NCI-H2029 (cell line): Measurements from ENCODE around the gene ATP5PB.

Source experiments
- DNase-seq: peaks from one replicate; lab custom pipeline; 2025; lab: John Stamatoyannopoulos, UW

The ATP5PB gene

DNA sequence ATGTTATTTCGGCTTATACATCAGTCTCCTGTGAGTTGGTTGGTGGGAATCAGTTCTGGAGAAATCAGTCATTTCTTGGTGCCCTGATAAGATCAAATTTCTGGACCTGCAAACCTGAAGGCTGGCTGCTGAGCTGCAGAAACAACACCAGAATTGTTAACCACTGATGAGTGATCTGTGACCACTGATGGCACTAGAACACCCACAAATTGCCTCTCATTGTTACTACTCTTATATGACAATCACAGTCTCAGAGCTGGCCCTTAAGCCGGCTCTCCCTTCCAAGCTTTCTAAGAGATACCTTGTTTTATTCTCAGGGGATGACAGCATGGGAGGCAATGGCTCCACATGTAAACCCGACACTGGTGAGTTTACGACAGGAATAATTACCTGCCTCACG, 26.4 kb downstream of the ATP5PB start:
- DNase-seq: no peak

GRCh38 chr1:111476214-111476613, 26.9 kb downstream of the ATP5PB start:
- no peak for DNase-seq

GRCh38 chr1:111476761-111477309, 27.6 kb downstream of the ATP5PB start:
- no peak for DNase-seq

GRCh38 chr1:111480674-111481073, 31.4 kb downstream of the ATP5PB start:
- no peak for DNase-seq

- DNase-seq: peak; percentile 15
These were observed 32.3 kb downstream of the ATP5PB start for GRCh38 chr1:111481387-111482221.

DNA sequence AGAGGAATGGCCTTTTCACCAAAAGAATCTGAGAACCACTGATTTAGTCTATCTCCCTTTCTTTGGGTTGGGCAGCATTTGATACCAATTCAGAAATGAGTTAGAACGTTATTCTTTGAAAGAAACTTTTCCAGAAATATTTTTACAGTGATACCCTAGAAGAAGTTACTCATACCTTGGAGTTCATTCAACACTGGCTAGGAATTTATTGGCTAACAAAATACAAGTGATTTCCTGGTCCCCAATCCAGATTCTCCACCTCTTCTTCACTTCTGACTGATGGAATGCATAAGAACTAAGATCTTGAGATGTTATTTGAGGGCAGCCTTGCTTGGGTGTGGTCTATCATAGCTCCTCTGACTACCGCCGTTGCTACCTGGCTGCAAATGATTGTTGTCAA, 33.9 kb downstream of the ATP5PB start:
- DNase-seq: no peak

DNA sequence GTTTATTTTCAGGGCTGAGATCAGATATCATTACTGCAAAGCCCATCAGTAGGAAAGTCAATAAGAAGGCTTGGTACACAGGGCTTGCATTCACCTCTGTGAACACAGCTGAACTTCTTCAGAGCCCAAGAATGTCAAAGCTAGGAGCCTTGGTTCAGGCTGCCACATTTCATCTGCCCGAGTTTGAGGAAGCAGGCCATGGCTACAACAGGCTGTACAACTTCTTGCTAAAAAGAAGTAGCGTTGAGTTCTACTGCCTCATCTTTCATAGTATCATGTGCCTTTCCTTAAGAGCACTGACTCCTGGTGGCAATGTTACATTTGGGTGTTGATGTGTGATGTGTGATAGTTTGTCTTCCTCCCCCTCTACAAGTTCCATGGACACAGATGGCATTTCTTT, 34.6 kb downstream of the ATP5PB start:
- no peak for DNase-seq

DNA sequence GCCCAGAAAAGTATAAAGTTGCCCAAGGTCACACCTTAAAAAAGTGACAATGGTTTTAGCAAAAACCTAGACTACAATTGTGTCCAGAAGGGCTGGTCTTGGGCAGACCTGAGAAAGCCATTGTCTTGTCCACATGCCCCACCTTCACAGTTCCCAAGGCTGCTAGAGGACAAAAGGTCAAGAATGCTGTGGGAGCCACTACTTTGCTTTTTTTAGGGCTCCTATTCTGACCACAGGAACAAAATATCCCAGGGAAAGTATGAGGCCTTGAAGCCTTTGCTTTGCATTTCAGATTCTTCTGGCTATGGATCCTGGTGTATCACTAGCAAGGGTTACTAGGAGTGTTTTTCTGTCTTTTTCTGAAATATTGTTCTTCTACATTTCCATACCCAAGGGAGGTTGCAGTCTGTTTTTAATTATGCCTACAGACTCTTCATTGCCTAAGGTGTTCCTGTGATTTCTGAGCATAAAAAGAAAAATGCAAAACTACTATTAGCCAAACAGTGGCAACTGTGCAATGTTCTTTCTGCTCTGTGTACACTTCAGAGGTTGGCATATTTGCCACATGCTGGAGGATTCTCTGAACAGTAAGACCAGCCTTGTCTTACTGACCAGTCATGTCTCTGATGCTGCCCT, 35.2 kb downstream of the ATP5PB start:
- DNase-seq: no peak

GRCh38 chr1:111486431-111486830, 37.2 kb downstream of the ATP5PB start:
- no peak for DNase-seq

GRCh38 chr1:111487133-111487532, 37.9 kb downstream of the ATP5PB start:
- no peak for DNase-seq

GRCh38 chr1:111488669-111489068, 39.4 kb downstream of the ATP5PB start:
- no peak for DNase-seq

- no peak for DNase-seq
These were observed 40.3 kb downstream of the ATP5PB start for GRCh38 chr1:111489604-111490003.

DNA sequence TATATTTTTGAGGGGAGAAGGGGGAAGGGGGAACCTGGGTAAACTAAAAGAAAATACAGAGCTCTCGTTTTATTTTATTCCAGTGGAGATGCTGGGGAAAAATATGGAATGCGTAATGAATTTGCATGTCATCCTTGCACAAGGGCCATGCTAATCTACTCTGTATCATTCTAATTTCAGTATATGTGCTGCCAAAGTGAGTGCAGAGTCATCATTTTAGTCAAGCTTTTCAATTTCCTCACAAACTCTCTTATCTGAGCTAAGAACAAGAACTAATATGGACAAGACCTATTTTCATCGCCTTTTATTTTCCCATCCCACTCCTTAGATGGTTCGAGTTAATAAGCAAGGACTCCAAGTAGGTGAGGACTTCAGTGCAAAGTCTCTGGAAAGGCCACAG, 41.0 kb downstream of the ATP5PB start:
- no peak for DNase-seq

- DNase-seq: no peak
These were observed 41.8 kb downstream of the ATP5PB start for GRCh38 chr1:111491070-111491469.

- DNase-seq: no peak
These were observed 47.1 kb downstream of the ATP5PB start for GRCh38 chr1:111496398-111496797.

DNA sequence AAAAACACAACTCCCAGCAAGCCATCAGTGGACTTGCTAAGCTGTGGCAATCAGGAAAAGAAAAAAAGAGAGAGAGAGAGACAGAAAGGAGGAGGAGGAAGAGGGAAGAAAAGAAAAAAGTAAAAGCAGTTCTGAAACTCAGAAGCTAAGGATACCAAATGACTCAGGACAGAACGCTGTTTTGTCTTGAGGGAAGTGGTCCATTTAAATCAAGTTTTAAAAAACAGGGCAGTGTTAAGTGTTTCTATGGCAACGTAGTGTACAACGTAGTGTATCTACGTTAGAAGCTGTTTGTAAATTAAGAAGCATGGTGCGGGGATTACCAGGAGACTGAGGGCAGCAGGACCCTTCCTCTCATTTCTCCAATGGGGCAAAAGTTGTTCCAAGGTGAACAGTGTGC, 48.3 kb downstream of the ATP5PB start:
- no peak for DNase-seq

DNA sequence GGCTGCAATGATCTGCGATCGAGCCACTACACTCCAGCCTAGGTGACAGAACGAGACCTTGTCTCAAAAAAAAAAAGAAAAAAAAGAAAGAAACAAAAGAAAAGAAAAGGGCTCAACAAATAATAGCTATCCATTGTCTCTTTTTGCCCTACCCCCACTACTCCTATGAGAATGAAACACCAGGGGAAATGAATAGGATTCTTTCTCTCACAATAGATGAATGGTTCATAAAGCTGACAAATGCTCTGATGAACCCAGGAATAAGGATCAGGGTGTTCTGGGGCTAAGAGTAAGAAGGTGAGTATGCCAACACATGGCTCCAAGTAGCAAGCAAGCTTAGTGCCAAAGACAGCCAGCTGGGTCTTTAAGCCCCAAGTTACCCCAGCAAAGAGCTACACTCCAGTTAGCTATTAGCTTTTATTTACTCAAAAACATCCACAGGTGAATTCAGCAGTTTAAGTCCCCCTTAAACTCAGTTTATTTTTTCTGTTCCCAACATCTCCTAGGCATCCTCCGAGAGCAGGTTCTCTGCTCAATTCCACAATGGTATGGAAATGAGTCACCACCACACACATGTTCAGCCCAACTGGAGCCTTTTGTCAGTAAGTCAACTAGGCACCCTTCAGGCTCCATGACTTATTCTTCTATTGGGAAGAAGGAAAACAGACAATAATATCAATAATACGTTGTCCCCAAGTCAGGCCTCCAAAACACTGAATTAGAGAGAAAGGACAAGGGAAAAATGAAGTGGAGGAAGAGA, 49.9 kb downstream of the ATP5PB start:
- no peak for DNase-seq

DNA sequence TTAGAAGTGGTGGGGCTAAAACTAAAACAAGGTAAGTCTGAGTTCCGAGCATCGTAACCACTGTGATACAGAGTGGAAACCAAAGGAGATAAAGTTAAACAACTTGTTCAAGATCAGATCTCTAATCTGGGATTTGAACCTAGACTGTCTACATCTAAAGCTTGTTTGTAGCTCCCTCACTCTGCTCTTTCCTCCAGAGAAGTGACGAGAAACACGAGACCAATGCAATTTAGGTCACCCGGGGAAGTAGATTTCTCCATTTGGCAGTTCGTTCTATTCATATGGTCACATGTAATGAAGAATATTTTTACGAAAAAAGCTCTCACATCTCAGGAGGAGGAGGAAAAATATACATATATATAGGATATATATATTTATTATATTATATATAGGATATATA, 52.4 kb downstream of the ATP5PB start:
- DNase-seq: no peak

- DNase-seq: no peak
These were observed 54.4 kb downstream of the ATP5PB start, which contains the start of the genes ADORA3 and TMIGD3 for GRCh38 chr1:111503585-111504060. Gene ADORA3, minus strand, starts transcription at chr1:111503633. Its CDS starts 279 bp downstream, at chr1:111503354. Gene TMIGD3, minus strand, starts transcription at chr1:111503633. Its CDS starts 279 bp downstream, at chr1:111503354.

DNA sequence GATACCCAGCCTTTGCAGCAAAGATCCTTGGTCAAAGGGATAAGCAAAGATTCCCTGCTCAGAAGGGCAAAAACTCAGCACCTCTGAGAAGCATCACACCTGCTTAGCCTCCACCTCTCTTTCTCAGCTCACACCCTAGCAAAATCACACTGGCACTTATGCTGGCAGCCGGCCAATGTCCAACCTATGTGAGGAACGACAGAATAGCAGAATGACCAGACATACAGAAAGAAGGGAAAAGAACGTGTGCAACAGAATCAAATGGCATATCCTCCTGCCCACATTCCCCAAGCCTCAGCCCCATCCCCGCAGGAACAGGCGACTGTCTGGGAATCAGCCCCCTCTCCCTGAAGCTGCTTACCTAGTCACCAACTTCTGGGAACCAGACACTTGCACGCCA, 54.8 kb downstream of the ATP5PB start:
- no peak for DNase-seq

GRCh38 chr1:111505641-111506119, 56.4 kb downstream of the ATP5PB start:
- DNase-seq: no peak

DNA sequence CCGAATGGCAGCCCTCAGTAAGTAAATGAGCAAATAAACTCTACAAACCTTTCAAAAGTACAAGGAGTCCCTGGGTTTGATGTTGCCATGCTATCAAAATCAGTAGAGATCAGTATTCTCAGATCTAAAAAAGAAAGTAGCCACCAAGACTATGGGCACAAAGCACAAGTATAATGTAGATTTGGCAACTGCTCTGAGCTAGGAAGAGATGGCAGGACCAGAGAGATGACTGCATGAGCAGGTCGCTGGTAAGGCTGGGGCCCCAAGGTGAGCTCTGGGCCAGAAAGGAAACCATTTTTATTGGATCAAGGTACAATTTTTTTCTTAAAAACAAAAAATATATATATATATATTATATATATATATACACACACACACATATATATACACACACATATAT, 57.3 kb downstream of the ATP5PB start:
- no peak for DNase-seq
